LoVo (cell line): Measurements from ENCODE around the gene ENTREP3.

Experiments
- DNase-seq: peaks from one replicate; pipeline ENCODE4 v3.0.0-alpha.2; 2016; ENCODE audit warnings: low spot score

The ENTREP3 gene

GRCh38 chr1:155198547-155198906, 56.8 kb downstream of the ENTREP3 start:
- no peak for DNase-seq

GRCh38 chr1:155197901-155198546, 57.3 kb downstream of the ENTREP3 start:
- DNase-seq, result no peak
